Measurements from ENCODE around the gene MERTK.
A peak's percentile ranks its signal among the peaks of the same experiment; 100 is the strongest.

The MERTK gene

GRCh38 chr2:111981666-111982065 lies 83.3 kb downstream of the MERTK start:
- no peak for DNase-seq

GRCh38 chr2:111982822-111983221 lies 84.4 kb downstream of the MERTK start:
- no peak for DNase-seq

GRCh38 chr2:111983478-111984212 lies 85.2 kb downstream of the MERTK start:
- DNase-seq = no peak

GRCh38 chr2:111984213-111984604 lies 85.8 kb downstream of the MERTK start:
- no peak for DNase-seq

GRCh38 chr2:111985514-111985913 lies 87.1 kb downstream of the MERTK start:
- DNase-seq = no peak

- no peak for DNase-seq
These were observed 87.9 kb downstream of the MERTK start for GRCh38 chr2:111986116-111986900.

- DNase-seq = no peak
These were observed 92.0 kb downstream of the MERTK start for GRCh38 chr2:111990375-111990774.

- no peak for DNase-seq
These were observed 92.4 kb downstream of the MERTK start for GRCh38 chr2:111990856-111991255.

- no peak for DNase-seq
These were observed 95.6 kb downstream of the MERTK start for GRCh38 chr2:111994042-111994441.

GRCh38 chr2:111995148-111995547 lies 96.7 kb downstream of the MERTK start:
- DNase-seq = no peak

- DNase-seq = no peak
These were observed 101.4 kb downstream of the MERTK start for GRCh38 chr2:111999809-112000208.

- no peak for DNase-seq
These were observed 102.2 kb downstream of the MERTK start for GRCh38 chr2:112000399-112001135.

- DNase-seq = no peak
These were observed 102.8 kb downstream of the MERTK start for GRCh38 chr2:112001136-112001715.

GRCh38 chr2:112001942-112002341 lies 103.5 kb downstream of the MERTK start:
- DNase-seq = no peak

- no peak for DNase-seq
These were observed 105.3 kb downstream of the MERTK start for GRCh38 chr2:112003576-112004252.

- DNase-seq = peak; percentile 48
These were observed 105.8 kb downstream of the MERTK start for GRCh38 chr2:112004253-112004645.

GRCh38 chr2:112005406-112006075 lies 107.1 kb downstream of the MERTK start:
- no peak for DNase-seq

GRCh38 chr2:112006076-112006410 lies 107.6 kb downstream of the MERTK start:
- DNase-seq = no peak

GRCh38 chr2:112007493-112007892 lies 109.1 kb downstream of the MERTK start:
- DNase-seq = no peak

GRCh38 chr2:112008910-112009485 lies 110.6 kb downstream of the MERTK start:
- no peak for DNase-seq

GRCh38 chr2:112010751-112011150 lies 112.3 kb downstream of the MERTK start:
- no peak for DNase-seq

- no peak for DNase-seq
These were observed 114.1 kb downstream of the MERTK start for GRCh38 chr2:112012556-112012955.

Data from GDM1 (cell line).